ENCODE results near the gene SH3TC1. TPM values are rescaled to one million over a fixed set of nuclear protein-coding genes. Genes with fewer than 3 reads are reported as not detected.

SH3TC1 gene
- total and polyA plus RNA-seq, 2 of the 8 experiments (the other 6 are each of a cell fraction or from before 2014, with no cell fraction given): 0.15 TPM; not detected in 1

DNA sequence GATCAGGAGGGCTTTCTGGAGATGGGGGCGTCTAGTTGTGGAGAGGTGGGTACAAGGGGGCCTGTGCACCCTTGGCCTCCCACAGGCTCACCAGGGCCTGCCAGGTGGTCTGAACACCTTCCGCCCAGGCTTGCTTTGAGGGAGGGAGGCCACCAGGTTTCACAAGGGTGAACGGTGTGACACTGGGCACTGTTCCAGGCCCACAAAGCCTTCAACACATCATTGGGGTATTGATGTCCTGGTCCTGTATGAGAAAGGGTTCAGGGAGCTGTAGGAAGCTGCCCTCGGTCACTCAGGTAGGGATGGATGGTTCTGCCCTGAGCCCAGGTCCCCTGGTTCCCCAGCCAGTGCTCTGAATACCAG, 76.4 kb downstream of the SH3TC1 start:
- Histone ChIP-seq H4K5ac (ENCODE audit: insufficient read length, low read depth, low read length) (no peak overlapping the region), H2BK20ac (ENCODE audit: low read length) (no peak overlapping the region), H3K4me2 (ENCODE audit: insufficient read depth in 1 of 2, low read depth in 2 of 2, low read length in 2 of 2) (no peak overlapping the region), H3K14ac (ENCODE audit: insufficient read length) (no peak overlapping the region), H2AK5ac (ENCODE audit: low read depth, low read length) (no peak overlapping the region), H3K18ac (ENCODE audit: extremely low read depth, low read length) (no peak overlapping the region), H2BK12ac (ENCODE audit: low read depth, low read length) (no peak overlapping the region), H3K56ac (replicated peaks; ENCODE audit: insufficient read length, low read depth, low read length) (no peak overlapping the region), H3K79me2 (ENCODE audit: control insufficient read depth in 1 of 2, insufficient read depth in 2 of 2, low read length in 2 of 2) (no peaks in the 10 kb centered on the region), H3K4me1 (replicated peaks in 1 of 4; ENCODE audit: control insufficient read depth in 3 of 4, insufficient read depth in 4 of 4, low read length in 3 of 4) (no peaks in the 10 kb centered on the region; a peak in 1 of 7 replicates), H3K79me1 (ENCODE audit: low read depth, low read length) (no peaks in the 10 kb centered on the region), H4K8ac (ENCODE audit: extremely low read depth, insufficient read depth, low read length) (no peak overlapping the region), H2BK15ac (ENCODE audit: low read length) (no peak overlapping the region), H2BK120ac (replicated peaks; ENCODE audit: low read depth, low read length) (no peak overlapping the region), H4K20me1 (replicated peaks in 1 of 2; ENCODE audit: control insufficient read depth in 1 of 2, insufficient read depth in 2 of 2, low read length in 2 of 2) (peaks cover 0 to 1% of the 10 kb centered on the region in 2 experiments), H3K36me3 (ENCODE audit: control insufficient read depth in 2 of 4, insufficient read depth in 4 of 4, low read length in 3 of 4) (no peaks in the 10 kb centered on the region), H3K9me3 (ENCODE audit: insufficient read depth in 2 of 2, low read depth in 1 of 2, low read length in 1 of 2) (no peaks in the 10 kb centered on the region), H3K27ac (ENCODE audit: low read depth, low read length) (no peak overlapping the region), H2AFZ (ENCODE audit: low read length) (no peak overlapping the region), H3K9ac (replicated peaks in 1 of 4; ENCODE audit: extremely low read depth in 1 of 4, low read depth in 3 of 4, low read length in 3 of 4) (no peak overlapping the region), H4K91ac (replicated peaks; ENCODE audit: insufficient read length, low read length) (no peak overlapping the region), H3K27me3 (replicated peaks in 1 of 4; ENCODE audit: control insufficient read depth in 3 of 4, extremely low read depth in 1 of 4, insufficient read depth in 3 of 4, low read length in 3 of 4) (peaks cover 5 to 13% (median 9%) of the 10 kb centered on the region in 4 experiments; a peak in 6 of 7 replicates), H3K23me2 (ENCODE audit: low read depth, low read length) (no peaks in the 10 kb centered on the region), H3K4me3 (ENCODE audit: extremely low read depth in 1 of 4, insufficient read depth in 2 of 4, low read depth in 3 of 4, low read length in 4 of 4) (no peak overlapping the region), H3K4ac (replicated peaks; ENCODE audit: insufficient read length, low read depth, low read length) (no peak overlapping the region), H2BK5ac (ENCODE audit: low read depth, low read length) (peak overlapping the region; percentile 12; the same call in 1 of the 2 replicates), H3K23ac (ENCODE audit: insufficient read length) (no peak overlapping the region)
- FAIRE-seq (no peak), DNase-seq (ENCODE audit: low read depth in 1 of 2, low spot score in 2 of 2) (no peak)
- WGBS, 2 experiments (ENCODE audit: extremely low coverage in 1 of 2, insufficient coverage in 1 of 2, insufficient read length in 1 of 2, insufficient replicate concordance in 2 of 2, low coverage in 1 of 2, low lambda C conversion rate in 2 of 2, missing lambda C conversion rate in 1 of 2): 88% methylated on average over 3 of the region's 4 CpGs; no CpG with 5 or more reads in 1 of the 2 experiments
- POLR2A ChIA-PET (ENCODE audit: partially characterized antibody): no interaction called here
- CTCF ChIA-PET (ENCODE audit: partially characterized antibody): interaction anchor here (0.7 to 4.3 kb wide), 8 partner anchors 9 to 228 kb away, joined by 3 to 25 read pairs (median 4); no protein-coding TSS in a partner anchor
- TF ChIP-seq HDAC2 (IDR thresholded peaks at IDR 0.05; ENCODE audit: borderline replicate concordance in 1 of 2, low read depth in 2 of 2, low read length in 2 of 2) (no peak), CHD2 (IDR thresholded peaks at IDR 0.05; ENCODE audit: low read length) (no peak), RXRA (IDR thresholded peaks at IDR 0.05; ENCODE audit: insufficient read depth, low read depth, low read length) (no peak), SP1 (IDR thresholded peaks at IDR 0.05; ENCODE audit: low read depth, low read length) (no peak), RNF2 (IDR thresholded peaks at IDR 0.05; ENCODE audit: borderline replicate concordance, low read depth, low read length, missing control alignments, poor library complexity, severe bottlenecking) (no peak), ATF2 (IDR thresholded peaks at IDR 0.05; ENCODE audit: low read length) (no peak), ASH2L (IDR thresholded peaks at IDR 0.05; ENCODE audit: low read length) (no peak), MAFK (IDR thresholded peaks at IDR 0.05; ENCODE audit: low read depth, low read length) (no peak), KDM1A (IDR thresholded peaks at IDR 0.05; ENCODE audit: borderline replicate concordance, low read length) (no peak), SAP30 (IDR thresholded peaks at IDR 0.05; ENCODE audit: insufficient read depth, insufficient replicate concordance, low read length) (no peak)
- TF ChIP-seq, protein P1, sequence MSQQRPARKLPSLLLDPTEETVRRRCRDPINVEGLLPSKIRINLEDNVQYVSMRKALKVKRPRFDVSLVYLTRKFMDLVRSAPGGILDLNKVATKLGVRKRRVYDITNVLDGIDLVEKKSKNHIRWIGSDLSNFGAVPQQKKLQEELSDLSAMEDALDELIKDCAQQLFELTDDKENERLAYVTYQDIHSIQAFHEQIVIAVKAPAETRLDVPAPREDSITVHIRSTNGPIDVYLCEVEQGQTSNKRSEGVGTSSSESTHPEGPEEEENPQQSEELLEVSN (IDR thresholded peaks at IDR 0.05): no peak
